SU-DHL-6 (cell line): Measurements from ENCODE around the gene POC1A.

ENCODE experiments used
- H2AFZ ChIP-seq: fragments of 200-600 bp; sonication (generic); 2 replicates; pipeline ENCODE4 v1.6.1; 2014; ENCODE audit warnings: low read depth, mild to moderate bottlenecking, moderate library complexity, mixed read lengths, antibody characterized with exemption, low read length; ENCODE audit not compliant: severe bottlenecking
- H3F3A ChIP-seq: fragments of 200-600 bp; shearing (Covaris generic); 2 replicates; pipeline ENCODE4 v1.6.0; 2016; ENCODE audit warnings: antibody characterized with exemption, mild to moderate bottlenecking; ENCODE audit not compliant: insufficient read depth
- H3K27ac ChIP-seq: fragments of 200-600 bp; sonication (generic); 2 replicates; pipeline ENCODE4 v1.5.1; 2016; ENCODE audit warnings: low read depth, mild to moderate bottlenecking, low read length, moderate library complexity, mixed read lengths
- H3K27me3 ChIP-seq: fragments of 200-600 bp; sonication (generic), shearing (Covaris generic); 2 replicates; pipeline ENCODE4 v1.6.0; 2014; ENCODE audit warnings: mild to moderate bottlenecking, low read length
- H3K36me3 ChIP-seq: fragments of 200-600 bp; sonication (generic); 2 replicates; pipeline ENCODE4 v1.6.1; 2014; ENCODE audit warnings: mild to moderate bottlenecking, low read length, mixed read lengths
- H3K4me2 ChIP-seq: fragments of 300-600, 200-600 bp; shearing (Covaris generic), sonication (generic); 2 replicates; pipeline ENCODE4 v1.6.0; 2014; ENCODE audit warnings: low read length, low read depth, mild to moderate bottlenecking; ENCODE audit not compliant: poor library complexity, severe bottlenecking
- H3K4me3 ChIP-seq: fragments of 200-600 bp; sonication (generic); 2 replicates; pipeline ENCODE4 v1.5.1; 2014; ENCODE audit warnings: antibody characterized with exemption, low read length, mild to moderate bottlenecking, mixed read lengths; ENCODE audit not compliant: insufficient read depth, poor library complexity, severe bottlenecking
- H3K79me2 ChIP-seq: fragments of 200-600 bp; sonication (generic); 2 replicates; pipeline ENCODE4 v1.6.1; 2014; ENCODE audit warnings: mild to moderate bottlenecking, low read length, moderate library complexity; ENCODE audit not compliant: insufficient read depth
- H3K9ac ChIP-seq: fragments of 200-600 bp; sonication (generic); 2 replicates; pipeline ENCODE4 v1.7.0; 2014; ENCODE audit warnings: mild to moderate bottlenecking, low read length
- H3K9me2 ChIP-seq: fragments of 200-600 bp; sonication (generic); replicated peaks from 2 replicates; pipeline ENCODE4 v1.6.1; 2014; ENCODE audit warnings: low read length; ENCODE audit not compliant: insufficient read depth
- H3K9me3 ChIP-seq: fragments of 200-600 bp; sonication (generic); 2 replicates; pipeline ENCODE4 v1.6.1; 2014; ENCODE audit warnings: low read length, mixed read lengths; ENCODE audit not compliant: insufficient read depth
- H4K20me1 ChIP-seq: fragments of 200-600 bp; sonication (generic); 2 replicates; pipeline ENCODE4 v1.6.1; 2014; ENCODE audit warnings: low read depth, mild to moderate bottlenecking, antibody characterized with exemption, low read length, moderate library complexity, mixed read lengths
- CTCF ChIP-seq: fragments of 200-600 bp; sonication (generic); IDR thresholded peaks from one replicate; pipeline ENCODE4 v1.5.1; 2017; ENCODE audit warnings: antibody characterized with exemption, mild to moderate bottlenecking, low read length, moderate library complexity; ENCODE audit not compliant: insufficient read depth, poor library complexity, severe bottlenecking
- EZH2phosphoT487 ChIP-seq: fragments of 200-600 bp; sonication (generic), shearing (Covaris generic); conservative IDR thresholded peaks from 2 replicates; pipeline ENCODE4 v1.6.1; 2018; ENCODE audit warnings: mild to moderate bottlenecking, antibody characterized with exemption, low read length, moderate library complexity, mixed read lengths

Gene POC1A

GRCh38 chr3:52085681-52086282, 68.4 kb downstream of the POC1A start:
- Histone ChIP-seq H3F3A (no peaks in the 10 kb centered on the region), H3K9me2 (no peaks in the 10 kb centered on the region), H3K36me3 (no peaks in the 10 kb centered on the region), H3K27ac (no peak overlapping the region), H4K20me1 (no peaks in the 10 kb centered on the region), H3K4me3 (no peak overlapping the region), H3K4me2 (no peak overlapping the region), H3K9ac (no peak overlapping the region), H3K9me3 (no peaks in the 10 kb centered on the region), H3K27me3 (no peaks in the 10 kb centered on the region), H2AFZ (no peak overlapping the region), H3K79me2 (no peaks in the 10 kb centered on the region)
- TF ChIP-seq EZH2phosphoT487: no peak
- TF ChIP-seq CTCF: no peak

- Histone ChIP-seq H3K9ac (no peak overlapping the region), H3K9me2 (no peaks in the 10 kb centered on the region), H3K79me2 (no peaks in the 10 kb centered on the region), H3K9me3 (no peaks in the 10 kb centered on the region), H3F3A (no peaks in the 10 kb centered on the region), H3K27me3 (no peaks in the 10 kb centered on the region), H2AFZ (no peak overlapping the region), H4K20me1 (no peaks in the 10 kb centered on the region), H3K4me2 (no peak overlapping the region), H3K36me3 (no peaks in the 10 kb centered on the region), H3K27ac (no peak overlapping the region), H3K4me3 (no peak overlapping the region)
- TF ChIP-seq CTCF (no peak), EZH2phosphoT487 (no peak)
These were observed 69.1 kb downstream of the POC1A start for GRCh38 chr3:52084954-52085680.

- Histone ChIP-seq H3K36me3 (no peaks in the 10 kb centered on the region), H3K27me3 (no peaks in the 10 kb centered on the region), H4K20me1 (no peaks in the 10 kb centered on the region), H3K4me3 (no peak overlapping the region), H3K9me3 (no peaks in the 10 kb centered on the region), H2AFZ (no peak overlapping the region), H3K9me2 (no peaks in the 10 kb centered on the region), H3K79me2 (no peaks in the 10 kb centered on the region), H3F3A (no peaks in the 10 kb centered on the region), H3K4me2 (no peak overlapping the region), H3K27ac (no peak overlapping the region), H3K9ac (no peak overlapping the region)
- TF ChIP-seq CTCF (no peak), EZH2phosphoT487 (no peak)
These were observed 69.8 kb downstream of the POC1A start for GRCh38 chr3:52084216-52084945.
